Uterus (tissue), 2 donors: ENCODE results near the gene SLC35F3.

Experiments used
- CTCF ChIP-seq, 4 experiments: fragments of 200-600 bp in 2 of 4; fragments of 450-650 bp in 2 of 4; sonication (generic) in 2 of 4; IDR thresholded peaks; one replicate each; pipeline ENCODE4 v1.5.1; 2016 to 2019; ENCODE audit warnings: antibody characterized with exemption in 4 of 4, mild to moderate bottlenecking in 2 of 4, moderate library complexity in 1 of 4
- POLR2A ChIP-seq, 2 donors: fragments of 450-650 bp; IDR thresholded peaks; one replicate each; pipeline ENCODE4 v1.6.1; 2016; ENCODE audit warnings: antibody characterized with exemption in 2 of 2, mild to moderate bottlenecking in 1 of 2, moderate library complexity in 1 of 2

- TF ChIP-seq CTCF (IDR thresholded peaks at IDR 0.05): no peak
- no peak for TF ChIP-seq POLR2A (IDR thresholded peaks at IDR 0.05)
These were observed 304.3 kb downstream of the SLC35F3 start for GRCh38 chr1:234208791-234209190.
